ENCODE data around the gene CNTLN.

DNA sequence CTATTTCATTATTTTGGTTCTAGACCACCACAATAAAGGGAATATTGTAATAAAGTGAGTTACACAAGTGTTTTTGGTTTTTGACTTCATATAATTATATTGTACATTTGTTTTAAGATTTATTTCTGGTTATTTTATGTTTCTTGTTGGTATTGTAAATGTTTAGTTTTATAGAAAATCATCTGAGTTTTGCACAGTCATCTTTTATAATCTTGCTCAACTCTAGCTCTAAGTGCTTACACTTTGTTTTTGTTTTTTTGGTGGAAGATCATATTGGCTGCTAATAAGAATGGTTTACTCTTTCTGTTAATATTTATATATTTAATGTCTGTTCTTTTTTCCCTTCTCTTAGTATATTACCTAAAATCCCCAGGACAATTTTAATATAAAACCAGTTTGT lies 135.0 kb downstream of the CNTLN start:
- TF ChIP-seq, protein P1, sequence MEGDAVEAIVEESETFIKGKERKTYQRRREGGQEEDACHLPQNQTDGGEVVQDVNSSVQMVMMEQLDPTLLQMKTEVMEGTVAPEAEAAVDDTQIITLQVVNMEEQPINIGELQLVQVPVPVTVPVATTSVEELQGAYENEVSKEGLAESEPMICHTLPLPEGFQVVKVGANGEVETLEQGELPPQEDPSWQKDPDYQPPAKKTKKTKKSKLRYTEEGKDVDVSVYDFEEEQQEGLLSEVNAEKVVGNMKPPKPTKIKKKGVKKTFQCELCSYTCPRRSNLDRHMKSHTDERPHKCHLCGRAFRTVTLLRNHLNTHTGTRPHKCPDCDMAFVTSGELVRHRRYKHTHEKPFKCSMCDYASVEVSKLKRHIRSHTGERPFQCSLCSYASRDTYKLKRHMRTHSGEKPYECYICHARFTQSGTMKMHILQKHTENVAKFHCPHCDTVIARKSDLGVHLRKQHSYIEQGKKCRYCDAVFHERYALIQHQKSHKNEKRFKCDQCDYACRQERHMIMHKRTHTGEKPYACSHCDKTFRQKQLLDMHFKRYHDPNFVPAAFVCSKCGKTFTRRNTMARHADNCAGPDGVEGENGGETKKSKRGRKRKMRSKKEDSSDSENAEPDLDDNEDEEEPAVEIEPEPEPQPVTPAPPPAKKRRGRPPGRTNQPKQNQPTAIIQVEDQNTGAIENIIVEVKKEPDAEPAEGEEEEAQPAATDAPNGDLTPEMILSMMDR (conservative IDR thresholded peaks at IDR 0.05; ENCODE audit: low read depth in 2 of 2): no peak
- TF ChIP-seq EZH2phosphoT487 (IDR thresholded peaks at IDR 0.05; ENCODE audit: unreplicated experiment): no peak
- TF ChIP-seq, protein P2, sequence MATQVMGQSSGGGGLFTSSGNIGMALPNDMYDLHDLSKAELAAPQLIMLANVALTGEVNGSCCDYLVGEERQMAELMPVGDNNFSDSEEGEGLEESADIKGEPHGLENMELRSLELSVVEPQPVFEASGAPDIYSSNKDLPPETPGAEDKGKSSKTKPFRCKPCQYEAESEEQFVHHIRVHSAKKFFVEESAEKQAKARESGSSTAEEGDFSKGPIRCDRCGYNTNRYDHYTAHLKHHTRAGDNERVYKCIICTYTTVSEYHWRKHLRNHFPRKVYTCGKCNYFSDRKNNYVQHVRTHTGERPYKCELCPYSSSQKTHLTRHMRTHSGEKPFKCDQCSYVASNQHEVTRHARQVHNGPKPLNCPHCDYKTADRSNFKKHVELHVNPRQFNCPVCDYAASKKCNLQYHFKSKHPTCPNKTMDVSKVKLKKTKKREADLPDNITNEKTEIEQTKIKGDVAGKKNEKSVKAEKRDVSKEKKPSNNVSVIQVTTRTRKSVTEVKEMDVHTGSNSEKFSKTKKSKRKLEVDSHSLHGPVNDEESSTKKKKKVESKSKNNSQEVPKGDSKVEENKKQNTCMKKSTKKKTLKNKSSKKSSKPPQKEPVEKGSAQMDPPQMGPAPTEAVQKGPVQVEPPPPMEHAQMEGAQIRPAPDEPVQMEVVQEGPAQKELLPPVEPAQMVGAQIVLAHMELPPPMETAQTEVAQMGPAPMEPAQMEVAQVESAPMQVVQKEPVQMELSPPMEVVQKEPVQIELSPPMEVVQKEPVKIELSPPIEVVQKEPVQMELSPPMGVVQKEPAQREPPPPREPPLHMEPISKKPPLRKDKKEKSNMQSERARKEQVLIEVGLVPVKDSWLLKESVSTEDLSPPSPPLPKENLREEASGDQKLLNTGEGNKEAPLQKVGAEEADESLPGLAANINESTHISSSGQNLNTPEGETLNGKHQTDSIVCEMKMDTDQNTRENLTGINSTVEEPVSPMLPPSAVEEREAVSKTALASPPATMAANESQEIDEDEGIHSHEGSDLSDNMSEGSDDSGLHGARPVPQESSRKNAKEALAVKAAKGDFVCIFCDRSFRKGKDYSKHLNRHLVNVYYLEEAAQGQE (IDR thresholded peaks at IDR 0.05; ENCODE audit: unreplicated experiment): no peak
- no peak for TF ChIP-seq EZH2 (IDR thresholded peaks at IDR 0.05; ENCODE audit: low read depth, unreplicated experiment)
- no peak for TF ChIP-seq POLR2AphosphoS5 (IDR thresholded peaks at IDR 0.05; ENCODE audit: low read depth)
- TF ChIP-seq, protein P3, sequence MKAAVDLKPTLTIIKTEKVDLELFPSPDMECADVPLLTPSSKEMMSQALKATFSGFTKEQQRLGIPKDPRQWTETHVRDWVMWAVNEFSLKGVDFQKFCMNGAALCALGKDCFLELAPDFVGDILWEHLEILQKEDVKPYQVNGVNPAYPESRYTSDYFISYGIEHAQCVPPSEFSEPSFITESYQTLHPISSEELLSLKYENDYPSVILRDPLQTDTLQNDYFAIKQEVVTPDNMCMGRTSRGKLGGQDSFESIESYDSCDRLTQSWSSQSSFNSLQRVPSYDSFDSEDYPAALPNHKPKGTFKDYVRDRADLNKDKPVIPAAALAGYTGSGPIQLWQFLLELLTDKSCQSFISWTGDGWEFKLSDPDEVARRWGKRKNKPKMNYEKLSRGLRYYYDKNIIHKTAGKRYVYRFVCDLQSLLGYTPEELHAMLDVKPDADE (IDR thresholded peaks at IDR 0.05): no peak
